Activated CD8-positive, alpha-beta T cell treated with anti-CD3 and anti-CD28 coated beads, Interleukin-2, amount 10 ng/mL, durations not matched to agents 7 days and 5 days (primary cell): ENCODE data around the gene UBE2J2. TPM values are rescaled to one million over a fixed set of nuclear protein-coding genes. Genes with fewer than 3 reads are reported as not detected.
"Not testable (repeated sequence)": the region's sequence is repeated elsewhere in the genome, so short reads cannot be mapped to it uniquely, and the experiment has no call there.

ENCODE experiments used
- ATAC-seq: fragments of 150-1000 bp; cut with Tn5 transposase; one replicate; pipeline ENCODE4 v1.10.0; 2021; ENCODE audit warnings: moderate library complexity
- CTCF ChIA-PET: fragments of 350-600 bp; sonication (Branson Sonifier 250); formaldehyde crosslinking; loops from one replicate; lab custom pipeline; 2021; ENCODE audit warnings: antibody characterized with exemption; lab: Charles Lee
- POLR2A ChIA-PET: fragments of 350-600 bp; sonication (Branson Sonifier 250); formaldehyde crosslinking; loops from one replicate; lab custom pipeline; 2021; ENCODE audit warnings: antibody characterized with exemption; lab: Charles Lee
- DNase-seq: peaks from one replicate; pipeline ENCODE4 v3.0.0-alpha.2; 2020
- H3K27ac Mint-ChIP-seq: one replicate; pipeline ENCODE4 v1.8.0; 2021; ENCODE audit warnings: mild to moderate bottlenecking, mixed read lengths
- H3K27me3 Mint-ChIP-seq: one replicate; pipeline ENCODE4 v1.8.0; 2021; ENCODE audit warnings: low read depth, mixed read lengths
- H3K36me3 Mint-ChIP-seq: one replicate; pipeline ENCODE4 v1.8.0; 2021; ENCODE audit warnings: low read depth, mixed read lengths
- H3K4me1 Mint-ChIP-seq: one replicate; pipeline ENCODE4 v1.8.0; 2021; ENCODE audit warnings: low read depth, mixed read lengths
- H3K4me3 Mint-ChIP-seq: one replicate; pipeline ENCODE4 v1.8.0; 2021; ENCODE audit warnings: mild to moderate bottlenecking, mixed read lengths
- H3K9me3 Mint-ChIP-seq: one replicate; pipeline ENCODE4 v1.8.0; 2022; ENCODE audit warnings: mixed read lengths; ENCODE audit not compliant: insufficient read depth
- total RNA-seq, 2 experiments: library from RNA; stranded (reverse); gene quantifications; one replicate each; pipeline ENCODE4 v1.2.3, GENCODE V29; 2021

Gene UBE2J2
- total RNA-seq, 2 experiments from 2014 or later: 62.3 to 67.5 TPM

DNA sequence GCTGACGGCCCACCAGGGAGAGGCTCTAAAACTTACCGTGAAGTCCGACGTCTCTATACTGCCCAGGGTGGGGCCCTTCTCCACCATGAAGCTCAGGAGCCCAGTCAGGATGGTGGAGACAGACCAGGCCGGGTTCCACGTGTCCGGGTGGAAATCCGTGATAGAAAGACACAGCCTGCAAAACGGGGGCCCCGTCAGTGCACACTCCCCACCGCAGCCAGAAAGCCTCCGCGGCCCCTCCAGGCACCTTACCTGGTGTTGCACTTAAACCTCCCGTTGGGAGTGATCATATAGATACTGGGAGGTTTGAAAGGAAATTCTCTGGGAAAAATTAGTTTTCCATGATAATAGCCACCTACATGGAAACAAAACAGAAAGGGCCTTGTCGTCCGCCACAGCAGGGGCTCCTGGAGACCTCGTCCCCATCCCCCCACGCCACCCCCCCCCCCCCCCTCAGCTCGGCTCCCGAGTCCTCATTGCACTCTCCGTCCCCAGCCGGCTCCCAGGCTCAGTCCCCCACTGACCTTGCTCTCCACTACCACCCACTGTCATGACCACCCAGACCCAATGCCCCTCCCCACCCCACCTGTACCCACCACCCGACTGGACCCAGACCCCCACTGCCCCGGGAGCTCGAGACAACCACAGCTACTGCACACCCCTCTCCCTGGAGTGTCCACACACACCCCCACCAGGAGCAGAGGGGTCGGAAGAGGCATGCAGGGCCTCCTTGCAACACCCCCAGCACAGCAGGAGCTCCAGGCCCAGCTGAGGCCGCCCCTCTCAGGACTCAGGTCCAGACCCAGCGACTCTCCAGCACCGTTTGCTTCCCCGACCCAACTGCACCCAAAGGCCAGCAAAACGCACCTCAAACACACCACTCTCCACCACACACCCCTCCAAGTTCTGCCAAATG lies 16.4 kb downstream of the UBE2J2 start:
- Mint-ChIP-seq H3K4me3 (no peak overlapping the region), H3K36me3 (peaks cover 58% of the 10 kb centered on the region), H3K27me3 (no peaks in the 10 kb centered on the region), H3K4me1 (peaks cover 9% of the 10 kb centered on the region), H3K9me3 (no peaks in the 10 kb centered on the region), H3K27ac (no peak overlapping the region)
- POLR2A ChIA-PET: no interaction called here
- CTCF ChIA-PET: interaction anchor here (1.2 kb wide), 1 partner anchor 135 kb away, joined by 3 read pairs; no protein-coding TSS in a partner anchor
- ATAC-seq: no peak
- no peak for DNase-seq

GRCh38 chr1:1255611-1256010 lies 18.0 kb downstream of the UBE2J2 start:
- Mint-ChIP-seq H3K36me3 (peaks cover 55% of the 10 kb centered on the region), H3K27ac (no peak overlapping the region), H3K27me3 (no peaks in the 10 kb centered on the region), H3K9me3 (no peaks in the 10 kb centered on the region), H3K4me3 (no peak overlapping the region), H3K4me1 (peaks cover 13% of the 10 kb centered on the region)
- ATAC-seq (no peak), DNase-seq (no peak)
- POLR2A ChIA-PET: no interaction called here
- CTCF ChIA-PET: interaction anchor here (1.3 kb wide), 1 partner anchor 133 kb away, joined by 4 read pairs; no protein-coding TSS in a partner anchor

- Mint-ChIP-seq H3K27ac (no peak overlapping the region), H3K4me3 (no peak overlapping the region), H3K9me3 (no peaks in the 10 kb centered on the region), H3K36me3 (peaks cover 51% of the 10 kb centered on the region), H3K4me1 (peaks cover 16% of the 10 kb centered on the region), H3K27me3 (no peaks in the 10 kb centered on the region)
- ATAC-seq (no peak), DNase-seq (no peak)
- ChIA-PET CTCF (interaction anchor here (1.3 kb wide), 1 partner anchor 133 kb away, joined by 4 read pairs; no protein-coding TSS in a partner anchor), POLR2A (interaction anchor here (0.5 kb wide), 1 partner anchor 9 kb away, joined by 3 read pairs; no protein-coding TSS in a partner anchor)
Measured at GRCh38 chr1:1255078-1255477, 18.6 kb downstream of the UBE2J2 start.

DNA sequence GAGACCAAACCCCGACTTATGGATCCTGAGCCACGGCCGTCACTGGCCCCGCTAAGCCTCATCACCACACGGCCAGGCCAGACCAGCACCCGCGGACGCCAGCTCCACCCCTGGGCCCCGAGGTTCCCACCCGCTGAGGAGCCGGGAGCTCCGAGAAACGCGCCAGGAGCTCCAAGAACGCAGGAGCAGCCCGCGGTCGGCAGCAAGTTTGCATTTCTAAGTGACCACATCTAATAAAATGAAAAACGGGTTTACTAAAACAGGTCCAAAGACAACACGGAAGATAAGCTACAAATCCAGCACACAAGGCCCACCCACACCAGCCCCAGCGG lies 19.0 kb downstream of the UBE2J2 start:
- ChIA-PET CTCF (interaction anchor here (1.3 kb wide), 1 partner anchor 132 kb away, joined by 4 read pairs; no protein-coding TSS in a partner anchor), POLR2A (interaction anchor here (0.5 kb wide), 1 partner anchor 9 kb away, joined by 3 read pairs; no protein-coding TSS in a partner anchor)
- ATAC-seq: no peak

GRCh38 chr1:1253972-1254666 lies 19.5 kb downstream of the UBE2J2 start:
- H3K9me3 Mint-ChIP-seq: no peaks in the 10 kb centered on the region
- CTCF ChIA-PET: no interaction called here
- H3K27me3 Mint-ChIP-seq: no peaks in the 10 kb centered on the region
- POLR2A ChIA-PET: no interaction called here
- no peak overlapping the region for H3K4me3 Mint-ChIP-seq
- H3K4me1 Mint-ChIP-seq: peaks cover 21% of the 10 kb centered on the region
- no peak for ATAC-seq
- peaks cover 42% of the 10 kb centered on the region for H3K36me3 Mint-ChIP-seq
- DNase-seq: no peak
- no peak overlapping the region for H3K27ac Mint-ChIP-seq

More for the DNA sequence above, 19.0 kb downstream of the UBE2J2 start:
- H3K36me3 Mint-ChIP-seq: peaks cover 46% of the 10 kb centered on the region
- H3K4me3 Mint-ChIP-seq: no peak overlapping the region
- H3K27me3 Mint-ChIP-seq: no peaks in the 10 kb centered on the region
- no peaks in the 10 kb centered on the region for H3K9me3 Mint-ChIP-seq
- no peak for DNase-seq
- H3K27ac Mint-ChIP-seq: no peak overlapping the region
- H3K4me1 Mint-ChIP-seq: peaks cover 19% of the 10 kb centered on the region

- Mint-ChIP-seq H3K9me3 (no peaks in the 10 kb centered on the region), H3K4me1 (peaks cover 21% of the 10 kb centered on the region), H3K4me3 (no peak overlapping the region), H3K27me3 (no peaks in the 10 kb centered on the region), H3K36me3 (peaks cover 39% of the 10 kb centered on the region), H3K27ac (no peak overlapping the region)
- CTCF ChIA-PET: no interaction called here
- DNase-seq: no peak
- ATAC-seq: no peak
- POLR2A ChIA-PET: no interaction called here
Measured at GRCh38 chr1:1253314-1253713, 20.3 kb downstream of the UBE2J2 start.

- H3K27ac Mint-ChIP-seq: peak overlapping the region; percentile 88
- ChIA-PET CTCF (interaction anchor here (0.8 to 3.2 kb wide), 9 partner anchors 10 to 266 kb away, joined by 3 to 51 read pairs (median 4); no protein-coding TSS in a partner anchor), POLR2A (interaction anchor here (0.6 to 1.5 kb wide), 6 partner anchors 10 to 211 kb away, joined by 3 to 5 read pairs (median 3); no protein-coding TSS in a partner anchor)
- peak overlapping the region; percentile 44 for H3K4me3 Mint-ChIP-seq
- ATAC-seq: peak; percentile 95
- peaks cover 19% of the 10 kb centered on the region for H3K4me1 Mint-ChIP-seq
- peak; percentile 87 for DNase-seq
- H3K27me3 Mint-ChIP-seq: peaks cover 6% of the 10 kb centered on the region
- H3K9me3 Mint-ChIP-seq: no peaks in the 10 kb centered on the region
- peaks cover 29% of the 10 kb centered on the region for H3K36me3 Mint-ChIP-seq
Measured at GRCh38 chr1:1250786-1251284, 22.8 kb downstream of the UBE2J2 start.

GRCh38 chr1:1248009-1248913 lies 25.4 kb downstream of the UBE2J2 start:
- H3K9me3 Mint-ChIP-seq, POLR2A ChIA-PET, ATAC-seq, DNase-seq, H3K27ac Mint-ChIP-seq, H3K4me3 Mint-ChIP-seq, CTCF ChIA-PET, H3K27me3 Mint-ChIP-seq: not testable (repeated sequence)
- Mint-ChIP-seq H3K4me1 (peaks cover 19% of the 10 kb centered on the region), H3K36me3 (peaks cover 13% of the 10 kb centered on the region)

- H3K27ac Mint-ChIP-seq: no peak overlapping the region
- DNase-seq (no peak), ATAC-seq (no peak)
- no peaks in the 10 kb centered on the region for H3K9me3 Mint-ChIP-seq
- H3K4me1 Mint-ChIP-seq: peaks cover 19% of the 10 kb centered on the region
- ChIA-PET CTCF (no interaction called here), POLR2A (no interaction called here)
- H3K27me3 Mint-ChIP-seq: peaks cover 6% of the 10 kb centered on the region
- H3K36me3 Mint-ChIP-seq: peaks cover 6% of the 10 kb centered on the region
- H3K4me3 Mint-ChIP-seq: no peak overlapping the region
Measured at GRCh38 chr1:1247341-1247913, 26.2 kb downstream of the UBE2J2 start.

DNA sequence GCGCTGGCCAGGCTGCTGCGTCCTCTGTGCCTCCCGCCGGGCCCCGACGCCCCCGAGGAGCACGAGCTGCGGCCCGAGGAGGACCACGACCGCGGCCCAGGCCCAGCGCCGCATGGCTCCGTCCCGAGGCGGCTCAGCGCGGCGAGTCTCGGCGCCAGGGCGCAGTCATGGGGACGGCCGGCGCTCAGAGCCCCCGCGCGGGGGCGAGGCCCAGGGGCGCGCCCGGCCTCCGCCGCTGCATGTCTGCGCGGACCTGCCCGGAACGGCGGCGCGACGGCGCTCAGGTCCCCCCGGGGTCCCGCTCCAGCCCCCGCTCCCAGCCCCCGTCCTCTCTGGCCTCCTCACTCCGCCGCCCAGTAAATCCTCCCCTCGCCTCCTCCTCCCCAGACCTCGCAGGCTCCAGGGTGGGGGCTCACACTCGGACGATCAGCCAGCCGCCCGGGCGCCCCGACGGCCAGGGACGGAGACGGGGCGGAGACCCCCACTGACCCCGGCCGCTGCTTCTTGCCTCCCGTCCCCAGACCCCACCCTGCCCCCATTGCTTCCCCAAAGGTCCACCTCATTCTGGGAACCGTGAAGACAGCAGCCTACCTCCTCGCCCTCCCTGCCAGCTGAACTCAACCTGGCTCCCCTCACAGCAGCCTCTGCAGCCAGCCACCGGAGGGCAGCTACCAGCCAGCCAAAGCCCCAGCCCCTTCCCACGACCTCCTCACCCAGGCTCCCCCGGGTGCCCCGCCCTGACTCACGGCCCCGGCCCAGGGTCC lies 26.9 kb downstream of the UBE2J2 start, which contains the start of gene C1QTNF12:
Gene C1QTNF12, minus strand, starts transcription at position 146 of the 764 bp plus-strand sequence. Its CDS starts 32 bp downstream, at position 114.
- no peak for DNase-seq
- Mint-ChIP-seq H3K27ac (no peak within 1 kb of the TSS), H3K27me3 (peaks cover 6% of the 10 kb centered on the region), H3K36me3 (peaks cover 3% of the 10 kb centered on the region), H3K4me1 (peaks cover 16% of the 10 kb centered on the region), H3K9me3 (no peaks in the 10 kb centered on the region), H3K4me3 (no peak within 1 kb of the TSS)
- ATAC-seq: no peak
- CTCF ChIA-PET: no interaction called here
- POLR2A ChIA-PET: no interaction called here
